Lower leg skin (tissue), 3 donors: ENCODE data around the gene CFAP107.

ENCODE experiments used
- POLR2A ChIP-seq, 2 donors: fragments of 450-650 bp; IDR thresholded peaks; one replicate each; pipeline ENCODE4 v1.6.1; 2016 to 2017; ENCODE audit warnings: antibody characterized with exemption in 2 of 2, mild to moderate bottlenecking in 1 of 2, moderate library complexity in 1 of 2
- TF ChIP-seq, protein P1 (sequence below), 3 donors: fragments of 450-650 bp; IDR thresholded peaks; one replicate each; pipeline ENCODE4 v1.5.1; 2016; ENCODE audit warnings: antibody characterized with exemption in 3 of 3, mild to moderate bottlenecking in 3 of 3, moderate library complexity in 2 of 3

DNA sequence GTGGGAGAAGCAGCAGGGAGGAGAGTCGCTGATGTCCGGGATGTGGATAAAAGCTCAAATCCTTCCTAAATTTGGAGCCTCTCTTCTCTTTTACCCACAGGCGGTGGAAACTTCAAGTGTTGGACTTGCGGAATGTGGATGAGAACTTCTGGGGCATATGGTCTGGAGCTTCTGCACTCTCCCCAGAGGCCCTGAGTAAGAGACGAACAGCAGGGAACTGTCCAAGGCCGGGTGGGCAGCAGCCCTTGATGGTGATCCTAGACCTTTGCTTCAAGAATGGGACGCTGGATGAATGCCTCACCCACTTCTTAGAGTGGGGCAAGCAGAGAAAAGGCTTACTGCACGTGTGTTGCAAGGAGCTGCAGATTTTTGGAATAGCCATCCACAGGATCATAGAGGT lies 29.4 kb downstream of the CFAP107 start:
- TF ChIP-seq, protein P1, sequence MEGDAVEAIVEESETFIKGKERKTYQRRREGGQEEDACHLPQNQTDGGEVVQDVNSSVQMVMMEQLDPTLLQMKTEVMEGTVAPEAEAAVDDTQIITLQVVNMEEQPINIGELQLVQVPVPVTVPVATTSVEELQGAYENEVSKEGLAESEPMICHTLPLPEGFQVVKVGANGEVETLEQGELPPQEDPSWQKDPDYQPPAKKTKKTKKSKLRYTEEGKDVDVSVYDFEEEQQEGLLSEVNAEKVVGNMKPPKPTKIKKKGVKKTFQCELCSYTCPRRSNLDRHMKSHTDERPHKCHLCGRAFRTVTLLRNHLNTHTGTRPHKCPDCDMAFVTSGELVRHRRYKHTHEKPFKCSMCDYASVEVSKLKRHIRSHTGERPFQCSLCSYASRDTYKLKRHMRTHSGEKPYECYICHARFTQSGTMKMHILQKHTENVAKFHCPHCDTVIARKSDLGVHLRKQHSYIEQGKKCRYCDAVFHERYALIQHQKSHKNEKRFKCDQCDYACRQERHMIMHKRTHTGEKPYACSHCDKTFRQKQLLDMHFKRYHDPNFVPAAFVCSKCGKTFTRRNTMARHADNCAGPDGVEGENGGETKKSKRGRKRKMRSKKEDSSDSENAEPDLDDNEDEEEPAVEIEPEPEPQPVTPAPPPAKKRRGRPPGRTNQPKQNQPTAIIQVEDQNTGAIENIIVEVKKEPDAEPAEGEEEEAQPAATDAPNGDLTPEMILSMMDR (IDR thresholded peaks at IDR 0.05), result no peak
- no peak for TF ChIP-seq POLR2A (IDR thresholded peaks at IDR 0.05)
